ENCODE data around the gene ACTL6A.
A peak's percentile ranks its signal among the peaks of the same experiment; 100 is the strongest.

- TF ChIP-seq POLR2A (IDR thresholded peaks at IDR 0.05) (no peak), CTCF (IDR thresholded peaks at IDR 0.05 in 8 of 11, conservative IDR thresholded peaks at IDR 0.05 in 3 of 11) (no peak), POLR2AphosphoS5 (IDR thresholded peaks at IDR 0.05) (peak in 1 of 3 donors; percentile 67)
These were observed 35.7 kb upstream of the ACTL6A start for GRCh38 chr3:179526989-179527391.
